H1 (cell line): ENCODE results near the gene TECTB.

Experiments
- CEBPB ChIP-seq: IDR thresholded peaks from 2 replicates; pipeline ENCODE4 v1.6.1; 2012; ENCODE audit warnings: low read depth, low read length
- EGR1 ChIP-seq: IDR thresholded peaks from 2 replicates; pipeline ENCODE4 v1.6.1; 2011; ENCODE audit warnings: low read depth, low read length, borderline replicate concordance
- EP300 ChIP-seq, 2 experiments: IDR thresholded peaks; 1 replicate in 1 of 2; 2 replicates in 1 of 2; pipeline ENCODE4 v1.6.1; 2011 to 2012; ENCODE audit warnings: low read depth in 2 of 2, low read length in 2 of 2, mild to moderate bottlenecking in 2 of 2, borderline replicate concordance in 1 of 2, inconsistent platforms in 1 of 2, moderate library complexity in 1 of 2
- FOSL1 ChIP-seq: IDR thresholded peaks from 2 replicates; pipeline ENCODE4 v1.6.1; 2011; ENCODE audit warnings: mild to moderate bottlenecking, low read depth, low read length, moderate library complexity; ENCODE audit not compliant: insufficient read depth
- HDAC2 ChIP-seq, 2 experiments: fragments of 300-600 bp in 1 of 2; sonication (generic) in 1 of 2; IDR thresholded peaks; 2 replicates each; pipeline ENCODE4 v1.6.1; 2011 to 2012; ENCODE audit warnings: low read depth in 2 of 2, low read length in 2 of 2, mild to moderate bottlenecking in 2 of 2, moderate library complexity in 2 of 2, borderline replicate concordance in 1 of 2, inconsistent platforms in 1 of 2
- HDAC6 ChIP-seq: IDR thresholded peaks from one replicate; pipeline ENCODE4 v1.7.1; 2012; ENCODE audit warnings: low read depth, mild to moderate bottlenecking, inconsistent platforms, low read length, moderate library complexity
- KDM1A ChIP-seq: fragments of 200-600, 300-600 bp; sonication (generic); IDR thresholded peaks from 2 replicates; pipeline ENCODE4 v1.7.1; 2016; ENCODE audit warnings: mild to moderate bottlenecking, low read length, borderline replicate concordance
- KDM5A ChIP-seq: fragments of 200-600 bp; IDR thresholded peaks from 2 replicates; pipeline ENCODE4 v1.7.1; 2012; ENCODE audit warnings: mild to moderate bottlenecking, low read length, inconsistent platforms, mixed read lengths
- POLR2A ChIP-seq, 2 experiments: IDR thresholded peaks; 1 replicate in 1 of 2; 2 replicates in 1 of 2; pipeline ENCODE4 v1.6.1; 2011; ENCODE audit warnings: low read depth in 2 of 2, low read length in 2 of 2, mild to moderate bottlenecking in 2 of 2; ENCODE audit errors: control extremely low read depth in 1 of 2
- TAF1 ChIP-seq: IDR thresholded peaks from 2 replicates; pipeline ENCODE4 v1.6.1; 2011; ENCODE audit warnings: mild to moderate bottlenecking, low read depth, low read length
- ZNF274 ChIP-seq: IDR thresholded peaks from 2 replicates; pipeline ENCODE4 v1.7.0; 2012; ENCODE audit warnings: low read length, borderline replicate concordance; ENCODE audit errors: extremely low read depth
- TF ChIP-seq, protein P1 (sequence below), 3 experiments: IDR thresholded peaks; 1 replicate in 2 of 3; 2 replicates in 1 of 3; pipeline versions ENCODE4 v1.5.1 to v1.6.1; 2011; ENCODE audit warnings: low read length in 3 of 3, mild to moderate bottlenecking in 3 of 3, inconsistent platforms in 2 of 3, low read depth in 1 of 3, moderate library complexity in 1 of 3; ENCODE audit not compliant: insufficient read depth in 1 of 3; ENCODE audit errors: control extremely low read depth in 1 of 3

DNA sequence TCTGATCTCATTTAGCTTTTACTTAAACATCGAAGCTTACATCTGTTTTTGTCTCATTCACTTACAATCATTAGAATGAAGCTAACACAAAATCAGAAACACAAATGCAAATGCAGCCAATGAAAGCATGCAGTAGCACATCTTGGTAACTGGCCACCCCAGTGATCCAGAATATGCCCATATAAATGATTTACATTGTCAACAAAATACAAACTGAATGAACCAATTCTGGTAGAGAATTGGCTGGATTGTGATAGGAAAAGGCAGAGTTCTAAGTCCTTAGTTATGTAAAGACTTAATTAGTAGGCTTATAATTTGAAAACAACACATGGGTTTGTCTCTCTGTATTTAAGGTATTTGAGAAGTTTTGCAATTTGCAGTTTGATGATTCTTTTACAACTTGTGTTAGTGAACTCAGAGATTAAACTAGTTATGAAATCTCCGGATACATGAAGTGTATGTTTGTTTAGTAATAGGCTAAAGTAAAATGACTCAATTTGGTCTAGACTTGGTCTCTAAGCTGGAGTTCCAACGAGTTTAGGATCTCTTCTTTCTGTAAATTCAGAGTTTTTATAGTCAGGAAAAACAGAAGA lies 21.2 kb downstream of the TECTB start:
- TF ChIP-seq TAF1 (no peak), EP300 (IDR thresholded peaks at IDR 0.05; ENCODE audit: borderline replicate concordance in 1 of 2, low read depth in 2 of 2, low read length in 2 of 2) (no peak), KDM1A (no peak), EGR1 (no peak), FOSL1 (no peak), POLR2A (IDR thresholded peaks at IDR 0.05; ENCODE audit: control extremely low read depth in 1 of 2, low read depth in 2 of 2, low read length in 2 of 2) (no peak), HDAC6 (no peak), KDM5A (no peak), CEBPB (no peak), ZNF274 (no peak), HDAC2 (IDR thresholded peaks at IDR 0.05; ENCODE audit: borderline replicate concordance in 1 of 2, low read depth in 2 of 2, low read length in 2 of 2) (no peak)
- TF ChIP-seq, protein P1, sequence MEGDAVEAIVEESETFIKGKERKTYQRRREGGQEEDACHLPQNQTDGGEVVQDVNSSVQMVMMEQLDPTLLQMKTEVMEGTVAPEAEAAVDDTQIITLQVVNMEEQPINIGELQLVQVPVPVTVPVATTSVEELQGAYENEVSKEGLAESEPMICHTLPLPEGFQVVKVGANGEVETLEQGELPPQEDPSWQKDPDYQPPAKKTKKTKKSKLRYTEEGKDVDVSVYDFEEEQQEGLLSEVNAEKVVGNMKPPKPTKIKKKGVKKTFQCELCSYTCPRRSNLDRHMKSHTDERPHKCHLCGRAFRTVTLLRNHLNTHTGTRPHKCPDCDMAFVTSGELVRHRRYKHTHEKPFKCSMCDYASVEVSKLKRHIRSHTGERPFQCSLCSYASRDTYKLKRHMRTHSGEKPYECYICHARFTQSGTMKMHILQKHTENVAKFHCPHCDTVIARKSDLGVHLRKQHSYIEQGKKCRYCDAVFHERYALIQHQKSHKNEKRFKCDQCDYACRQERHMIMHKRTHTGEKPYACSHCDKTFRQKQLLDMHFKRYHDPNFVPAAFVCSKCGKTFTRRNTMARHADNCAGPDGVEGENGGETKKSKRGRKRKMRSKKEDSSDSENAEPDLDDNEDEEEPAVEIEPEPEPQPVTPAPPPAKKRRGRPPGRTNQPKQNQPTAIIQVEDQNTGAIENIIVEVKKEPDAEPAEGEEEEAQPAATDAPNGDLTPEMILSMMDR (IDR thresholded peaks at IDR 0.05; ENCODE audit: control extremely low read depth in 1 of 3, insufficient read depth in 1 of 3, low read depth in 1 of 3, low read length in 3 of 3) = no peak
